HTERT RPE-1 (cell line): Measurements from ENCODE around the gene SUSD1.

Experiments used
- in situ Hi-C: fragments of 300-500 bp; cut with MboI; formaldehyde crosslinking; loops from 4 replicates; pipeline ENCODE4 v1.14.3; 2020; ENCODE audit warnings: low sequenced_read_pairs

The SUSD1 gene

DNA sequence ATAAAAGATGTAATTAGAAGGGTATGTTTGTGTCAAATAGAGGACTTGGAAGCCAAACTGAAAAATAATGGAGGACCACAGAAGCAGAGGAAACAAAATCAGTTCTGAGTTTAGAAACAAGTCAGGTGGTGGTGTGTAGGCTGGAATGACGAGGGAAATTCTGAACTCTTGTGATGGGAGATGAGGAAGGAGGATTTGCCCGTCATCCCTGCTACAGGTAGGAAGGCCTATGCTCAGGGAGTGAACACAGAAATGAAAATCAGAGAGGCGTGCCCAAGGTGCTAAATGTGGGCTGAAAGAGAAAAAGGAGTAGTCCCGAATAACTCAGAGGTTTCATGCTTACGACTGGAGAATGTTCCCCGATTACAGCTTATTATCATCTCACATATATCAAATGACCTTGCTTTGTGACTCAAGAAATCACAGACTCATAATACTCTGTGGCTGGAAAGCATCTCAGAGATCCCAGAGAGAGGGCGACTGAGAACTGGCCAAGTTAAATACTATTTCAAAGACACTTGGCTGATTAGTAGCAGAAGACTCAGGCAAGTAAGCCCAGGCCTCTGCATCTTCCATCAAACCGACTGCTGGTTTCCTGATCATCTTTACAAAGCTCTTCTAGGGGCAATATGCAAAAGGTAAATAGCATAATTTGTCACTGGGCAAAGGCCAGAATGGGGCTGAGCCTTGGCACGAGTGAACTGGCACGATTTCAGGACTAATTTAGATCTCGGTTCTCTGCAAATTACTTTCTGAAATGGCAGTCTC, 126.0 kb downstream of the SUSD1 start:
- in situ Hi-C loops, result no loop called here

DNA sequence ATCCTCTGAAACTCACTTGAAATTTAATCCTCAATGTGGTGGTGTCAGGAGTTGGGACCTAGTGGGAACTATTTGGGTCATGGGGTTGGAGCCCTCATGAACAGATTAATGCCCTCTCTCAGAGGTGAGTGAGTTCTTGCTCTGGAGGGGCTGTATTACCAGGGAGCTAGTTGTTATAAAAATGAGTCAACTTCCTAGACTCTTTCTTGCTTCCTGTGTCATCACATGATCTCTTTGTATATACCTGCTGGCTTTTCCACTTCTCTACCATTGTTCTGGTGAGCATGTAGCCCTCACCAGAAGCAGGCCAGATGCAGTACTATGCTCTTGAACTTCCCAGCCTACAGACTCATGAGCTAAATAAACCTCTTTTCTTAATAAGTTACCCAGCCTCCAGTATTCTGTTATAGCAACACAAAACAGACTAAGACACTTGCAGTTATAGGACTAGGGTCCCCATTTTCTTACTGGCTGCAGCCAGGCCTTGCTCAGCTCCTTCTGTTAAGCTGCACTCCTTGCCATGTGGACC, 127.5 kb downstream of the SUSD1 start:
- in situ Hi-C loops, result no loop called here

DNA sequence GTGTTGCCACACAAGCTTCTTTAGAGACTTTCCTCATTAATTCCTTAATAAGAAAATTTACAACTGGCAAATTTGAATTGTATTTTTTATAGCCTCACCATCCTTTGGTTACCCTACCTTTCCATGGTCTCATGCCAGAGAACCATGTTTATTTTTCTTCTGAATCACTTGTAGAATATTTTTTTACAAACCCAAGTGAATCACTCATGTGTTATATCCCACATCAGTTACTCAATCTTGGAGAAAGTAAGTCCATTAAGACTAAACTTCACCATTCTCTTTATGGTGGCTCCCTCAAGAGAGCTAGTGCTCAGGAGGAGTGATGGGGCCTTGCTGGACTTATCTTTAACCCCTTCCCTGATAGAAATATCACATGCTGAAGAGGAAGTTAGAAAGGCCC, 128.9 kb downstream of the SUSD1 start:
- in situ Hi-C loops, result no loop called here

DNA sequence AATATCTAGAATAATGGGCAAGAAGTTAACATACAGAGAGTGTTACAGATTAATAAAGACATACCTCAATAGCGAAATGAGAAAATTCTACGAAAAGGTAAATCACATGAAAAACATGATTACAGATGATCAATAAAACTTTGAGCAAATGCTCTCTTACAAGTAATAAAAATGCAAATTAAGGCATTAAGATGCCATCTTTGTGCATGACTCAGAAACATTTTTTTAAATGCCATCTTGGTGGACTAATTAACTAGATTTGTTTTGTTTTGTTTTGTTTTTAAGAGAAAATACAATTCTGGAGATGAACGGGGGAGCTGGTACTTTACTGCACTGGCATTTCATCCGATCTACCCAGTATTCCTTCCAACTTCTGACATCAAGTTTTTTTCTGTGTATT, 130.2 kb downstream of the SUSD1 start:
- in situ Hi-C loops, result no loop called here

DNA sequence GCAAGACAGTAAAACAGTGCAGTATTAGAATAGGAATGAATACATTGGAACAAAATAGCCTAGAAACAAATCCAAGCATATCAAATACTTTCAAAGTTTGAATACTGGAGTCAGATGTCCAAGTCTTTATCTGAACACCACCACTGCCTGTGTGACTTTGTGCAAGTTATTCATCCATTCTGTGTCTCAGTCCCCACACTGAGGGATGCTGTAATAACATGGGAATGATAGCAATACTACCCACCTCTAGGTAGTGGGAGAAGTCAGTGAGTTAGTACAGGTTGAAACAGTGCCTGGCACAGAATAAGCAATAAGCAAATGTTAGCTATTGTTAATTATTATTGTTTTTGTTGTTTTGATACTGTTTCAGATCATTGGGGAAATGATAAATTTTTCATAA, 130.9 kb downstream of the SUSD1 start:
- in situ Hi-C loops, result no loop called here

DNA sequence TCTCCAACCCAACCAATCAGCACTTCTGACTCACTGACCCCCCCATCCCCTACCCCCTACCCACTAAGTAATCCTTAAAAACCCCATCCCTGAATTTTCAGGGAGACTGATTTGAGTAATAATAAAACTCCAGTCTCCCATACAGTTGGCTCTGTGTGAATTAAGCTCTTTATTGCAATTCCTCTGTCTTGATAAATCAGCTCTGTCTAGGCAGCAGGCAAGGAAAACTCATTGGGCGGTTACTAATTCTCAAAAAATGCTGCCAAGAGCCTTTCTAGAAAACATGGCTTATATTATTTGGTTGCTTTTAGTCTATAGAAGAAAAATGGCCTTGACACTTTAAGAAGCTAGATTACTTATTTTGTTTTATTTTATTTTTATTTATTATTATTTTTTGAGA, 131.7 kb downstream of the SUSD1 start:
- in situ Hi-C loops, result no loop called here

DNA sequence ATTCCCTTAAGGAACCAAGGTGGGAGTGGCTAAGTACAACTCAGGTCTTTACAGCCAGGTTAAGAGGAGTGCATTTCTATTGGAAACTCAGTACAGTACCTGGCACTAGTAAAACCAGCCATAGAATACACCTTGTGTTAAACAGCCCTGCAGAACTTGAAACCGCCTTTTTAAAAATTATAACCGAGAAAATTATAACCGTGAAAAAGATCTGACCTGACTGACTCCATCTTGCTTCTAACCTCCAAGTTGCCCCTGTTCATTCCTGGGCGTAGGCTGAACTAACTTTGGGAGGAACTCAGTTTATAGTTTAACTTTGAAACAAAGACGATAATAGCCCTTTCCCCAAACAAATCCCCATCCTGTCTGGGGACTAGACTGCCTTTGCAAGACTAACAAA, 132.3 kb downstream of the SUSD1 start:
- in situ Hi-C loops, result no loop called here

DNA sequence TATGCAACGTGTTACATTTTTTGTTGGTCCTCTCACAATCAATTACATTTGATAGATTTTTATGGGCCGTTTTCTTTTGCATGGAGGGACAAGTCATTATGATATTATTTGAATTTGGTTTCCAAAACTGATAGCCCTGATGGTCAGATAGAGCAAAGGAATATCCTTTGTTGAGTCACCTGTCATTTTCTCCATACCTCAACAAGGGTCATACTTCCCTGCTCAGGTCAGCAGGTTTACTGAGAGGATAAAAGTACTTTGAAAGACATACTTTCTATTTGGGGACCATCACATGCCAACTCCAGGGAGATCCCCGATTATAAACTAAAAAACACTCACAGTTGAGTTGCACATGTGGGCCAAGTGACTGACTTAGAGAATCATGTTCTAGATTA, 132.9 kb downstream of the SUSD1 start:
- in situ Hi-C loops, result no loop called here

DNA sequence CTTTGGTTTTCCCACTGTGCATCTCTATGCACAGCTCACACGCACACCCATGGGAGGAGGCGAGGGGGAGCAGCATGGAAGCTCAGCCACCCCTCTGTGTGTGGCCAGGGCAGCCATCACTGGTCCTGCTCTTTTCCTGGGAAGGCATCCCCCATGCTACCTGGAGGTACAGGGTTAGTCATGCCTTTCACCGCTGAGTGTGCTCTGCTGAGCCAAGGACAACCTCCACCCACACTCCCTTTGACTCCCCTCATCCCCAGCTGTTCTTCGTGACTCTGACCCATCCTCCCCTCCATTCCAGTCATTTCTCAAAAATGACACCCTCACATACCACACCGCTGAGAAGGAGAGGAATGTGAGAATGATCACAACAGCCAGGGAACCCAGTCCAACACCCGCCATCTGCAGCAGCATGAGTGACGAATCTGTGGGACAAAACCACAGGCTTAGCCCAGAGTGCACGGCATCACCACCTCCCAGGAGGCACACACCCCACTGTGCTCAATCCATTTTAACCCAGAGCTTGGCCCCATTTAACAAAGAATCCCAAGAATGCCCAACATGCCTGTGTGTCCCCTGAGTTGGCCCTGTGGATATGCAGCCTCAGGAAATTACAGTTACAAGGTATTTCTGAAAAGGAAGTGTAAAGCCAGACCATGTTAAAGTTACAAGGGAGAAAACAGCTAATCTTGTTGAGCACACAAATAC, 133.4 kb downstream of the SUSD1 start:
- in situ Hi-C loops, result no loop called here

DNA sequence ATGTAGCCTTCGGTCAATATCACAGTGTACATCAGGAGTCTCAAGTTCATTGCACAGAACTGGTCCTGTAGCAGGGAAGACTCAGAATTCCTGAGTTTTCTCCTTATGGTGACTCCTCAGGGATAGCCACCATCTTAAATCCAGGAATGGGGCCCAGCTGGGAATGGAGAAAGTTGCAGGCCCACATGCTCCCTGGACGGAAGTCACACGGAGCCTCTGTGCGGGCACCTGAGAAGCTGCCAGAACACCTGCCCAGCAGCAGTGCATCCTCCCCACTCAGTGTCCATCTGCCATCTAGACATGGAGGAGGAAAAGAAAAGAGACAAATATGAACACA, 133.9 kb downstream of the SUSD1 start:
- in situ Hi-C loops, result no loop called here

DNA sequence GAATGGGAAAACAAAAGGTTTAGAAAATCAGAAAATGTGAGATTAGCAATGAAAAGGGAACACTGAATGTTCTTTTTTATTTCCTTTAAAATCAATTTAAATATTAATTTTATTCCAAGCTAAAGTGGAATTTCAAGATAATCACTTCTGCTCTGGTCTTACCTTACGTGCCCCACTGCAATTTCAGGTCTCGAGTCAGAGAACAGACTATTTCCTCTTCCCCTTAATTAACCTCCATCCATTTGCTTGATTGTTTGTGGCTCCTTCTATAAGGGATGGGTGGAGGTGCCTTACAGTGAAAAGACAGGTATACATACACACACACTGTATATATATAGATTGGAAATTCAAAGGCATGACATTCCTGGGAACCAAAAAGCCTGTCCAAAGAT, 137.1 kb downstream of the SUSD1 start:
- in situ Hi-C loops, result no loop called here

DNA sequence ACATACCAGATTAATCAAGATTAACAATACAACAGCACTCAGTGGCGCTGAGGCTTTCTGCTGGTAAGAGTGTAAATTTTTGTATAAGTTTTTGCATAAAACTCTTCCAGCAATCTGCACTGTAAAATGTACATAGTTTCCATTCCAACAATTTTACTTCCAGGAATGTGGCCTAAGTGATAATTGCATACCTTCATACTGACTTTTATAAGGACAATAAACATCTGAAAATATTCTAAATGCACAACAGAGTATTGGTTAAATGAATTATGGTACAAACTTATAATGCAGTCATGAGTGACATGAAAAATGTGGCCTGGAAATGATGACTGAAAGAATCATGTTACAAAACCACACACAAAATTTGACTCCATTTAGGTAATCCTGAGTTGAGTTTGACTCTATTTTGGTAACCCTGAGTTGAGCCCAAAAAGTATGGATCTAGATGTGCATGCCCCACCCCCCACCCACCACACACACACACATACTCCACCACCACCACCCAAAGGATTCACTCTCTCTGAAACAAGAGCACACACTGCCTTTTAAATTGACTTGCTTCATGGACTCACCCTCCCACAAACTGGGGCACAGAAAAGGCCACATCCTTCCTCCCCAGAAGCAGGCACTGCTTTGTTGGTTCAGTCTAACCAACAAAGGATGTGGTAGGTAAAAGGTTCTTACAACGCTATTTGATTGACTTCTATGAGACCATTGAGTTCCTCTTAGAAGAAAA, 137.6 kb downstream of the SUSD1 start:
- in situ Hi-C loops, result no loop called here

DNA sequence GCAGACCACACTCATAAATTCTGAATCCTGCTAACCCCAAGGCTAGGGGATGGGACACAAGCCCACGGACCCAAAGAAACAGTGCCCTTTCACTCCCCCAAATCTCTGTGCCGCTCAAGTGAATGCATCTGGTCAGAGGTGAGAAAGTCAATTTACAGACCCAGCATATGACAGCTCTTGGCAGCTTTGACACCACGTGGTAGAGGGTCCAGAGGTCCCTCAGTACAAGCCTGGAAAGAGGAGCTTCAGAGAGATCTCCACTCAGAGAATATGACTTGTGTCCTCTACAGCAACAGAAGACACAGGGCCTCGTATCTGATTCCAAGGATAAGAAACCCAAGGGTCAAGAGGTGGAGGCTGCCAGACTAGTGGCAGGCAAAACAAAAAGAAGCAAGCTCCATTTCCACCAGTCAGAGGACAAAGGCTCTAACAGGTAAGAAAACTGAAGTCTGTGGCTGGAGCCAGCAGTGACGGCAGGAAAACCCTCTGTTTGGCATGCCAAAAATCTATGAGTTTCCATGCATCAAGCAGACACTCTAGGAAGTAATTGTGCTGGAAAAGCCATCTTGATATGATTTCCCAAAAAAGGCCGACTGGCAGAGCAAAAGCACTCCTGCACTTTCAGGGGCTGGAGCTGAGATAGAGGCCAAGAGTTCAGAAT, 139.8 kb downstream of the SUSD1 start:
- in situ Hi-C loops, result no loop called here

DNA sequence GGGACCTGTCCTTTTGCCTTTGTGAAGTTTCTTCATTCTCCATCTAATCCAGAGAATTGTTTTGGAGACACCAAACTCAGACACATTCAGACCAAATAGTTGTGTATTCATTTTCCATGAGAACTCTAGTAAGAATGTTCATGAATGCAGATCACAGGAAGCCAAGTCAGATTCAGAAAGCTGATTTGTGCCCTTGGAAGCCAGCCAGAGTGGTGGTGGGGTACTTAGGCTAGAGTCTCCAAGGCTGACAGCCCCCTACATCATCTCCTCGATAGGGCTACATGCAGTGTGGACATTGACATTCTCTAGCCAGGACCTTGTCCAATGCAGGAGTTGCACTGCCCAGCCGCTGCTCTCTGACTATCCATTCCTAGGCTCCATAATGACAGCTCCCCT, 140.9 kb downstream of the SUSD1 start:
- in situ Hi-C loops, result no loop called here

DNA sequence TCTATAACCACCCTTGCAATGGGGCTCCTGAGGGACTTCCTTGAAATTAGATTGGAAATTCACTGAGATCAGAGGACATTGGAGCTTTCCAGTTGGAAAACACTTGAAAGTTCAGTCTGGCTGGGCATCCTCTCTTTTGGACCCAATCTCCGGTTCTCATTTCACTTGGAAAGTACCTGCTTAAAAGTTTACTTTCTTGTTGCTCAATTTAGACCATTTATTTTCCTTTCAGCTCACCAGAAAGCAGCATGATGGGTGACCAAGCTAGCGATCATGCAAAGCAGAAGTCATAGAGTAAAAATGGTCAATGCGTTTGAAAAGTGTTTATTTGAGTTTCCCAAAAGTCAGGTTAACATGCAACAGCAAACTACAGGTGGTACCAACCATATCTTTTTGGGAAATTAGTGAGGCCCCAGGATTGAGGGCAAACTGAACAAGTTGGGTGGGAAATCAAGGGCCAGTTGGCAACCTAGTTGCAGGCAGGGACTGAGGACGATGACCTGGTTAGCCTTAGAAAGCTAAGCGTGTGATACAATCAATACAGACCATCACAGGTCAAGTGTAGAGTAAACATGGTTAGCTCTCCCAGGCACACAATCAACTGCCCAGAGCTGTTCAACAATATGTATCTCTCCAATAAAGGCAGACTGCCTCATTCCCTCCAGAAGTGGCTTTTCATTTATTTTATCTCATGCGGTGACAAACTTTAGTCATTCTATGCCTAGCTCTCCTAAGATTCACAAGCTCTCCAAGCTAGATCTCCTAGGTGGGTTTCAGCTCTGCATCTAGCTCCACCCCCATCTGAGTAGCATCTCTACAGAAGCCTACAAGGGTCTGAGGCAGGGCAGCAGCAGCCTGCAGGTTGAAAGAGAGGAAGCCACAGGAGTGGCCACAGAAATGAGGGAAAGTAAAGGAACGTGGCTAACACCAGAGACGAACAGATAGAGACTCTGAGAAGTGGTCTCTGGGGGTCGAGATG, 141.6 kb downstream of the SUSD1 start:
- in situ Hi-C loops, result no loop called here

DNA sequence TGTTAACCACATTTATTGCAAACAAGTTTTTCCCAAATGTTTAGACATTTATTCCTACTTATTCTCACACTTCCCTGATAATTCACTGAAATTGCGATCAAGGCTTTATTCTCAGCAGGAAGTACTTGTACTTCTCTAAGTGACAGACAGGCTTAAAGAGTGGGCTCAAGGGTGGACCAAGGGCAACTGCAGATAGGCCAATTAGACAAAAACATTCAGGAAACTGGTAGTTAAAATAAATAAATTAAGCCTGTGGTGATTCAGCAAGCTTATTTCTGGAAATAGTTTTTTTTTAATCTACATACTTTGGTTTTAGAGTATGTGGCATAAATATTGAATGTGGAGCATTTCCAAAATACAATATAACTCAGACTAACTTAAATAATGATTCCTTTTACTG, 142.4 kb downstream of the SUSD1 start:
- in situ Hi-C loops, result no loop called here

DNA sequence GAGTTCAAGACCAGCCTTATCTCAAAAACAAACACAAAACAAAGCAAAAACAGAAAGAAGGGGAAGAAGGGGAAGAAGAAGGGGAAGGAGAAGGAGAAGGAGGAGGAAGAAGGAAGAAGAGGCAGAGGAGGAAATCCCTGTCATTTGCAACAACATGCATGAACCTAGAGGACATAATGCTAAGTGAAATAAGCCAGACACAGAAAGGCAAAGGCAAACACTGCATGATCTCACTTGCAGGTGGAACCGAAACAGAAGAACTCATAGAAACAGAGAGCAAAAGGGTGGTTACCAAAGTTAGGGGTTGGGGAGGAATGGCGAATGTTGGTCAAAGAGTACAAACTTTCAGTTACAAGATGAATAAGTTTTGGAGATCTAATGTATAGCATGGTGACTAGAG, 143.1 kb downstream of the SUSD1 start:
- in situ Hi-C loops, result no loop called here

DNA sequence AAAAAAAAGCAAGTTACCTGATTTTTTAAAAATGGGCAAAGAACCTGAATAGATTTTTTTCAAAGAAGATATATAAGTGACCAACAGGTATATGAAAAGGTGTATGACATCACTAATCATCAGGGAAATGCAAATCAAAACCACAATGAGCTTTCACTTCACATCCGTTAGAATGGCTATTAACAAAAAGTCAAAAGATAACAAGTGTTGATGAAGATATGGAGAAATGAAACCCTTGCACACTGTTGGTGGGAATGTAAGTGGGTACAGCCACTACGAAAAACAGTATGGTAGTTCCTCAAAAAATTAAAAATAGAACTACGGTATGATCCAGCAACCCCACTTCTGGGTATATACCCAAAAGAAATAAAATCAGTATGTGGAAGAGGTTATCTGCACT, 143.7 kb downstream of the SUSD1 start:
- in situ Hi-C loops, result no loop called here

DNA sequence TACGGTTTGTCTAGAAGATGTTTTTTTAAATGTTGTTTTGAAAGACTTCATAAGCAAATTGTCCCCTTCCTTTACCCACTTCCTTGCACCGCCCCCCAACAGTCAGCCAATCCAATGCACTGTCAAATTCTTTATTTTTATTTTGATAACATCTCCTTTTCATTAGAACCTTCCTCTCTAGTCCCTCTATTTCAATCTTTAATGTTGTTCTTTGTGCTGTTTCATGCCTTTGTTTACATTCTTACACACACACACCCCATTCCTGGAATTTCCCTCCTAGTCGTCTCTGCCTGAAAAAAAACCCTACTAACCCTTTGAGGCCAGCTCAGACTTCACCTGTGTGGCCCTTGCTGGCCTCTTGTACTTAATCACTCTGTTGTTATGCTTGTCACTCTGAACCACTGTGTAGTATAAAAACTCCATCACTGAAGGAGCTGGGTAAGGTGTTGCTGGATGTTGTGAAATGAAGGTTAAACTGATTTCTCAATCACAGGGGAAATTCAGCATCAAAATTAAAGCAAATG, 145.1 kb downstream of the SUSD1 start:
- in situ Hi-C loops, result no loop called here
